UCSD-AML1 (cell line): ENCODE data around the gene STARD9.
"Not testable (repeated sequence)": the region's sequence is repeated elsewhere in the genome, so short reads cannot be mapped to it uniquely, and the experiment has no call there.

Experiments used
- DNase-seq: peaks from one replicate; lab custom pipeline; 2025; ENCODE audit not compliant: unreplicated experiment; lab: John Stamatoyannopoulos, UW

STARD9 gene

GRCh38 chr15:42590619-42591237, 15.3 kb downstream of the STARD9 start:
- DNase-seq: no peak

- no peak for DNase-seq
These were observed 16.0 kb downstream of the STARD9 start for GRCh38 chr15:42591238-42591934.

- no peak for DNase-seq
These were observed 17.3 kb downstream of the STARD9 start for GRCh38 chr15:42592716-42593115.

GRCh38 chr15:42593143-42593542, 17.7 kb downstream of the STARD9 start:
- no peak for DNase-seq

- DNase-seq: no peak
These were observed 18.7 kb downstream of the STARD9 start for GRCh38 chr15:42594095-42594494.

GRCh38 chr15:42595626-42596240, 20.3 kb downstream of the STARD9 start:
- DNase-seq: no peak

GRCh38 chr15:42601316-42601715, 25.9 kb downstream of the STARD9 start:
- not testable (repeated sequence) for DNase-seq

GRCh38 chr15:42602501-42602900, 27.1 kb downstream of the STARD9 start:
- no peak for DNase-seq

GRCh38 chr15:42603978-42604377, 28.6 kb downstream of the STARD9 start:
- no peak for DNase-seq

- DNase-seq: peak; percentile 36
These were observed 29.7 kb downstream of the STARD9 start for GRCh38 chr15:42604894-42605744.

GRCh38 chr15:42605796-42606195, 30.4 kb downstream of the STARD9 start:
- DNase-seq: no peak

- DNase-seq: peak; percentile 85
These were observed 32.7 kb downstream of the STARD9 start for GRCh38 chr15:42608110-42608531.

- DNase-seq: no peak
These were observed 33.5 kb downstream of the STARD9 start for GRCh38 chr15:42608752-42609488.

- DNase-seq: no peak
These were observed 36.1 kb downstream of the STARD9 start for GRCh38 chr15:42611532-42611931.

GRCh38 chr15:42612367-42612912, 37.0 kb downstream of the STARD9 start:
- DNase-seq: no peak

GRCh38 chr15:42616107-42616506, 40.7 kb downstream of the STARD9 start:
- no peak for DNase-seq

- no peak for DNase-seq
These were observed 44.4 kb downstream of the STARD9 start for GRCh38 chr15:42619656-42620371.

- DNase-seq: no peak
These were observed 46.0 kb downstream of the STARD9 start for GRCh38 chr15:42621386-42621785.

GRCh38 chr15:42621996-42622925, 46.9 kb downstream of the STARD9 start:
- DNase-seq: no peak
